Activated gamma-delta T cell treated with anti-CD3 and anti-CD28 coated beads, Interleukin-2, amount 50 U/mL, for 16 hours (primary cell): ENCODE measurements around the gene LCE2B.

Experiments used
- DNase-seq: peaks from one replicate; pipeline ENCODE4 v3.0.0-alpha.2; 2020; ENCODE audit warnings: low read depth

The LCE2B gene

GRCh38 chr1:152735648-152736047 lies 49.7 kb downstream of the LCE2B start:
- no peak for DNase-seq
